OCI-LY7 (cell line): ENCODE data around the gene NDUFA8. TPM values are rescaled to one million over a fixed set of nuclear protein-coding genes. Genes with fewer than 3 reads are reported as not detected.

Experiments
- BruUV-seq: library from RNA; stranded (reverse); fragments of 400-500 nt; replicated peaks from 2 replicates; lab custom pipeline; 2021; lab: Mats Ljungman, UMichigan
- CTCF ChIA-PET: fragments of 300-600 bp; sonication (Branson Sonifier 250); formaldehyde crosslinking; loops from one replicate; lab custom pipeline; 2022; ENCODE audit warnings: antibody characterized with exemption; ENCODE audit not compliant: unreplicated experiment; lab: Charles Lee
- POLR2A ChIA-PET: fragments of 300-600 bp; sonication (Branson Sonifier 250); formaldehyde crosslinking; loops from one replicate; lab custom pipeline; 2022; ENCODE audit warnings: antibody characterized with exemption; lab: Charles Lee
- DNase-seq: peaks from one replicate; pipeline ENCODE4 v3.0.0-alpha.2; 2015; ENCODE audit warnings: low spot score
- H2AFZ ChIP-seq: fragments of 200-600 bp; sonication (generic), shearing (Covaris generic); 2 replicates; pipeline ENCODE4 v1.6.1; 2014; ENCODE audit warnings: mild to moderate bottlenecking, antibody characterized with exemption, low read length, moderate library complexity
- H3K27ac ChIP-seq: fragments of 200-600 bp; sonication (generic); 2 replicates; pipeline ENCODE4 v1.5.1; 2014; ENCODE audit warnings: mixed run types, low read depth, mild to moderate bottlenecking, moderate library complexity, low read length, inconsistent platforms; ENCODE audit not compliant: poor library complexity, severe bottlenecking
- H3K36me3 ChIP-seq: fragments of 200-600 bp; sonication (generic); 2 replicates; pipeline ENCODE4 v1.6.1; 2014; ENCODE audit warnings: mild to moderate bottlenecking, antibody characterized with exemption, low read length, moderate library complexity, mixed read lengths; ENCODE audit not compliant: insufficient read depth
- H3K4me1 ChIP-seq: fragments of 200-600 bp; sonication (generic); 2 replicates; pipeline ENCODE4 v1.5.1; 2014; ENCODE audit warnings: mild to moderate bottlenecking, low read length; ENCODE audit not compliant: insufficient read depth, poor library complexity, severe bottlenecking
- H3K4me2 ChIP-seq: fragments of 200-600 bp; sonication (generic); 2 replicates; pipeline ENCODE4 v1.6.1; 2014; ENCODE audit warnings: mild to moderate bottlenecking, low read length
- H3K4me3 ChIP-seq: fragments of 200-600 bp; sonication (generic); 2 replicates; pipeline ENCODE4 v1.5.1; 2014; ENCODE audit warnings: mild to moderate bottlenecking, low read depth, low read length; ENCODE audit not compliant: poor library complexity, severe bottlenecking
- H3K79me2 ChIP-seq: fragments of 200-600 bp; sonication (generic); 2 replicates; pipeline ENCODE4 v1.6.1; 2016; ENCODE audit warnings: low read depth, mild to moderate bottlenecking, low read length, moderate library complexity, mixed read lengths; ENCODE audit not compliant: insufficient read depth
- H3K9me2 ChIP-seq: fragments of 200-600 bp; sonication (generic); 2 replicates; pipeline ENCODE4 v1.6.1; 2016; ENCODE audit warnings: mild to moderate bottlenecking, low read length, mixed read lengths; ENCODE audit not compliant: insufficient read depth
- H3K9me3 ChIP-seq: fragments of 200-600 bp; sonication (generic); 2 replicates; pipeline ENCODE4 v1.6.1; 2014; ENCODE audit warnings: mild to moderate bottlenecking, mixed run types, low read length, mixed read lengths
- H4K20me1 ChIP-seq: fragments of 200-600 bp; sonication (generic); 2 replicates; pipeline ENCODE4 v1.6.1; 2014; ENCODE audit warnings: mild to moderate bottlenecking, antibody characterized with exemption, low read length, moderate library complexity, mixed read lengths; ENCODE audit not compliant: insufficient read depth
- EZH2phosphoT487 ChIP-seq: fragments of 200-600 bp; sonication (generic); IDR thresholded peaks from 2 replicates; pipeline ENCODE4 v1.6.1; 2018; ENCODE audit warnings: low read depth, borderline replicate concordance, mild to moderate bottlenecking, mixed run types, antibody characterized with exemption, low read length, moderate library complexity, mixed read lengths
- intact Hi-C: fragments of 100-400 bp; cut with micrococcal nuclease; formaldehyde crosslinking; loops from one replicate; pipeline ENCODE4 v1.10.0; 2022; ENCODE audit not compliant: unreplicated experiment
- total RNA-seq, 2 experiments: library from RNA; depleted of rRNA in 1 of 2; stranded (reverse); fragments of >200 nt in 1 of 2; shearing (Covaris generic) in 1 of 2; gene quantifications; 2 replicates each; pipeline ENCODE4 v1.2.3, GENCODE V29; 2014 to 2022
- TF ChIP-seq, protein P1 (sequence below): fragments of 200-600 bp; sonication (generic); conservative IDR thresholded peaks from 2 replicates; pipeline ENCODE4 v1.5.1; 2014; ENCODE audit warnings: mild to moderate bottlenecking, antibody characterized with exemption, low read length, moderate library complexity, mixed read lengths

Gene NDUFA8
- total RNA-seq, 2 experiments from 2014 or later: 24.2 to 51.0 TPM

DNA sequence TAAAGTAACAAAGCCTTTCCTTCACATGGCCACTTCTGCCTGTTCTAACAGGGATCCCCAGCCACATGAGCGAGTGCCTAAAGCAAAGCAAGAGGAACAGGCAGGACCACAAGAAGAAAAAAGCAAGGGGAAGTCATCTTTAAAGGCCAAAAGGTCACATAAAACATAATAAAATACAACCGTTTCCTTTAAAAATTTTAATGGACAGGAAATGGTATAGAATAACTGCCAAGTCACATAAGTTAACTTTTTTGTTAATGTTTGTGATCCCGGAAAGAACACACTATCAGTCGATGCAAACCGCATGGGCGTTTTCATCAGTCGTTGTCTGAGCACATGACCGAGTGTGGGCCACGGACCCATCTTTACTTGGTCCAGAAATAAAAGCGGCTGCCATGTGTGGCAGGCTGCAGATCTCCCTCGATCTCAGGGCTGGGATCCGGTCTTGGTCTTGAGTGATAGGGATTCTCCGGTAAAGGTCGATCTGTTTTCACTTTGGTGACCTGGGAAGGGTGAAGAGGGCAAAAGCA, 15.6 kb downstream of the NDUFA8 start:
- Histone ChIP-seq H3K9me2 (no peaks in the 10 kb centered on the region), H2AFZ (no peak overlapping the region), H3K9me3 (no peaks in the 10 kb centered on the region), H4K20me1 (no peaks in the 10 kb centered on the region), H3K4me3 (no peak overlapping the region), H3K4me1 (no peaks in the 10 kb centered on the region), H3K79me2 (no peaks in the 10 kb centered on the region), H3K27ac (no peak overlapping the region), H3K4me2 (no peak overlapping the region), H3K36me3 (peaks cover 69% of the 10 kb centered on the region)
- TF ChIP-seq, protein P1, sequence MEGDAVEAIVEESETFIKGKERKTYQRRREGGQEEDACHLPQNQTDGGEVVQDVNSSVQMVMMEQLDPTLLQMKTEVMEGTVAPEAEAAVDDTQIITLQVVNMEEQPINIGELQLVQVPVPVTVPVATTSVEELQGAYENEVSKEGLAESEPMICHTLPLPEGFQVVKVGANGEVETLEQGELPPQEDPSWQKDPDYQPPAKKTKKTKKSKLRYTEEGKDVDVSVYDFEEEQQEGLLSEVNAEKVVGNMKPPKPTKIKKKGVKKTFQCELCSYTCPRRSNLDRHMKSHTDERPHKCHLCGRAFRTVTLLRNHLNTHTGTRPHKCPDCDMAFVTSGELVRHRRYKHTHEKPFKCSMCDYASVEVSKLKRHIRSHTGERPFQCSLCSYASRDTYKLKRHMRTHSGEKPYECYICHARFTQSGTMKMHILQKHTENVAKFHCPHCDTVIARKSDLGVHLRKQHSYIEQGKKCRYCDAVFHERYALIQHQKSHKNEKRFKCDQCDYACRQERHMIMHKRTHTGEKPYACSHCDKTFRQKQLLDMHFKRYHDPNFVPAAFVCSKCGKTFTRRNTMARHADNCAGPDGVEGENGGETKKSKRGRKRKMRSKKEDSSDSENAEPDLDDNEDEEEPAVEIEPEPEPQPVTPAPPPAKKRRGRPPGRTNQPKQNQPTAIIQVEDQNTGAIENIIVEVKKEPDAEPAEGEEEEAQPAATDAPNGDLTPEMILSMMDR: no peak
- no peak for TF ChIP-seq EZH2phosphoT487
- POLR2A ChIA-PET: interaction anchor here (1.4 kb wide), 1 partner anchor 10 kb away, joined by 3 read pairs; no protein-coding TSS in a partner anchor
- DNase-seq: no peak
- intact Hi-C loops: no loop called here
- no TSS peak for BruUV-seq
- CTCF ChIA-PET: no interaction called here

DNA sequence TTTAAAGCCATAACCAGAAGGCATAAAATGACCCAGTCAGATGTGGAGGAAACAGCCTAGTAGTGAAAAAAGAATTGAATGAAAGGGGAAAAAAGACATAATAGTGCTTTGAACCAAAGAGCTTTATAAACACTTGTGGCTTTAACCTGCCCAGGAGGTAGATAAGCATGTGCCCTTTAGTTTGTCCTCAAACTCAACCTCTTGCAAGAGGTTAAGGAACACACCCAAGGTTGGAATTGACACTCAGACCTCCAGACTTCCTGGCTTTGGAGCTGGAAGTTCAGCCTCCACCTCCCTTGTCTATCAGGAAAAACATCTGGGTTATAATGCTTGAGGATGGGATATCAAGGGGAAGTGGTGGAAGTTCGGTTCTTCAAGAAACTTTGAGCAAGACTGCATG, 16.3 kb downstream of the NDUFA8 start:
- ChIA-PET POLR2A (interaction anchor here (1.4 kb wide), 1 partner anchor 11 kb away, joined by 3 read pairs; no protein-coding TSS in a partner anchor), CTCF (no interaction called here)
- DNase-seq: no peak
- no peaks in the 10 kb centered on the region for H3K79me2 ChIP-seq
- H3K4me1 ChIP-seq: no peaks in the 10 kb centered on the region
- no peaks in the 10 kb centered on the region for H3K9me2 ChIP-seq
- no peaks in the 10 kb centered on the region for H3K9me3 ChIP-seq
- TF ChIP-seq, protein P1: no peak
- TF ChIP-seq EZH2phosphoT487: no peak
- no peak overlapping the region for H3K27ac ChIP-seq
- H3K36me3 ChIP-seq: peaks cover 63% of the 10 kb centered on the region
- BruUV-seq: no TSS peak
- H4K20me1 ChIP-seq: no peaks in the 10 kb centered on the region
- intact Hi-C loops: no loop called here
- no peak overlapping the region for H3K4me2 ChIP-seq
- no peak overlapping the region for H2AFZ ChIP-seq
- no peak overlapping the region for H3K4me3 ChIP-seq

DNA sequence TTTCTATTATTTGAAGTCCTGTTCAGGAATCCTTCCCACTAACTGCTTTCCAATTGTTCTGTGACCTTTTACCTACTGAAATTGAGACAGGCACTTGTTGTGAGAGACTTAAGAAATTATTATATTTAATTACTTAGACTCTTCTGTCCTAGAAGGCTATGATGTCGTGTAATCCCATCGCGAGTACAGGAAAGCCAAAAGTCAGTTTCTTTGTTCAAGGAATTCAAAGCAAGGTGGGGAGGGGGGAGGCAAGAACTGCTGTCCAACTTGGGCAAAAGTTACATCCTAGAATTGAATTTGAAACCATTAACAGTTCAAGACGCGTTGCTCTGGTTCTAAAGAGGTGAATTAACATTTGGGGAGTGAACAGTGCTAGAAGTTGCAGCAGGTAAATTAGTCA, 17.9 kb downstream of the NDUFA8 start:
- TSS peak; percentile 28 for BruUV-seq
- TF ChIP-seq, protein P1: no peak
- TF ChIP-seq EZH2phosphoT487: no peak
- Histone ChIP-seq H3K9me3 (no peaks in the 10 kb centered on the region), H3K27ac (no peak overlapping the region), H4K20me1 (no peaks in the 10 kb centered on the region), H3K4me3 (no peak overlapping the region), H2AFZ (no peak overlapping the region), H3K4me2 (no peak overlapping the region), H3K79me2 (no peaks in the 10 kb centered on the region), H3K9me2 (no peaks in the 10 kb centered on the region), H3K36me3 (peaks cover 48% of the 10 kb centered on the region), H3K4me1 (no peaks in the 10 kb centered on the region)
- DNase-seq: no peak
- ChIA-PET CTCF (no interaction called here), POLR2A (no interaction called here)
- intact Hi-C loops: no loop called here
